HEK293 (cell line): Measurements from ENCODE around the gene SPTBN1.

ENCODE experiments used
- ATF2 ChIP-seq: fragments of 450-650 bp; formaldehyde crosslinking; IDR thresholded peaks from 2 replicates; pipeline ENCODE4 v1.5.1; 2016; ENCODE audit warnings: missing biosample characterization, missing genetic modification characterization, low read depth
- ZNF792 ChIP-seq: fragments of 450-650 bp; formaldehyde crosslinking; IDR thresholded peaks from 2 replicates; pipeline ENCODE4 v1.5.1; 2016; ENCODE audit warnings: missing biosample characterization, missing genetic modification characterization
- ZSCAN16 ChIP-seq: fragments of 450-650 bp; formaldehyde crosslinking; IDR thresholded peaks from 2 replicates; pipeline ENCODE4 v1.5.1; 2016; ENCODE audit warnings: missing biosample characterization, missing genetic modification characterization
- TF ChIP-seq, protein P1 (sequence below): sonication (generic); formaldehyde crosslinking; IDR thresholded peaks from 2 replicates; pipeline ENCODE4 v1.8.1; 2022; ENCODE audit warnings: mild to moderate bottlenecking, moderate library complexity, missing genetic modification reagents

DNA sequence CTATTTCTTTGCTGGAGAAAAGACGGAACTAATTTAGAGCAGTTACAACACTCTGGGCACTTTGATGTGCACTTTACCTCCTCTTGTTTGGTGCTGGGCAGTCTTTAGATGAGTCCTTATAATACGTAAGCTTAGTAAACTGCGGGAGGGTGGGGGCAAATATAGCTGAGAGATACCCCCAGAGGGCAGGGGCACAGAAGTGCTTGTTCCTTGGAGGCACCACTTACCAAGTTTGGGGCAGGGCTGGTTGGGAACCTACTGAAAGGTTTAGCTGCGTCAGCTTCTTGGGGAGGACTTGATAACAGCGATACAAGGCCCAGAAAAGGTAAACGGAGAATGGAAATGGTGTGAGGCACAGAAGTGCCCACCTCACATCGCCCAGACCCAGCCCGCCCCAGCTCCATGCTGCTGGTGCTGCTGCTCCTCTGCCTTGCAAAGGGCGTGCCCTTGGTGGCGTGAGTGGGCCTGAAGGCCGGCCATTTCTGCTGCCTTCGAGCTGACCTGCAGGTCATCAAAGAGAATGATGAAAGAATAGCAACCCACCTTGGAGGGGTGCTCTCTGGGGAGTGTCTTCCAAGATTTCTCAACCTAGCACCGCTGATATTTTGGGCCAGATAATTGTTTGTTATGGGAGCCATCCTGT, 139.2 kb downstream of the SPTBN1 start:
- TF ChIP-seq ATF2 (tag by site-specific recombination) (no peak), ZNF792 (tag by site-specific recombination) (no peak), ZSCAN16 (no peak)
- TF ChIP-seq, protein P1, sequence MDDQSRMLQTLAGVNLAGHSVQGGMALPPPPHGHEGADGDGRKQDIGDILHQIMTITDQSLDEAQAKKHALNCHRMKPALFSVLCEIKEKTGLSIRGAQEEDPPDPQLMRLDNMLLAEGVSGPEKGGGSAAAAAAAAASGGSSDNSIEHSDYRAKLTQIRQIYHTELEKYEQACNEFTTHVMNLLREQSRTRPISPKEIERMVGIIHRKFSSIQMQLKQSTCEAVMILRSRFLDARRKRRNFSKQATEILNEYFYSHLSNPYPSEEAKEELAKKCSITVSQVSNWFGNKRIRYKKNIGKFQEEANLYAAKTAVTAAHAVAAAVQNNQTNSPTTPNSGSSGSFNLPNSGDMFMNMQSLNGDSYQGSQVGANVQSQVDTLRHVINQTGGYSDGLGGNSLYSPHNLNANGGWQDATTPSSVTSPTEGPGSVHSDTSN (CRISPR knock-in tag) = no peak
